Measurements from ENCODE around the gene PID1.

DNA sequence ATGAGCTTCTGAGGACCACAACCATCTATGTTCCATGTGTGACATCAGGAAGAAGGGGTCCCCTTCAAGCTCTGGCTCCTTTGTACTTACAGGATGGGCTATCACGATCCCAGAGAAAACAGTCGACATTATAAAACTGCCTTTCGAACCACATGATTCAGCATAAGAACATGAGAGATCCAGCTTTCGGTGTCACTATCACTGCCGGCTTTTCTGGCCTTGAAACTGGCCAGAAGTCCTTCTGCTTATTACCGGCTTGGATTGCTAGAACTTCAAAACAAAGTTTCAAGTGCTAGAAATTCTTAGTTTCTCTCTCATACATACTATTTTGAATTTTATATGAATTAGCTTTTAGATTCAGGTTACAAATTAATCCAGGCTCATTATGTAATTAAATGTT, 138.9 kb downstream of the PID1 start:
- TF ChIP-seq, protein P1, sequence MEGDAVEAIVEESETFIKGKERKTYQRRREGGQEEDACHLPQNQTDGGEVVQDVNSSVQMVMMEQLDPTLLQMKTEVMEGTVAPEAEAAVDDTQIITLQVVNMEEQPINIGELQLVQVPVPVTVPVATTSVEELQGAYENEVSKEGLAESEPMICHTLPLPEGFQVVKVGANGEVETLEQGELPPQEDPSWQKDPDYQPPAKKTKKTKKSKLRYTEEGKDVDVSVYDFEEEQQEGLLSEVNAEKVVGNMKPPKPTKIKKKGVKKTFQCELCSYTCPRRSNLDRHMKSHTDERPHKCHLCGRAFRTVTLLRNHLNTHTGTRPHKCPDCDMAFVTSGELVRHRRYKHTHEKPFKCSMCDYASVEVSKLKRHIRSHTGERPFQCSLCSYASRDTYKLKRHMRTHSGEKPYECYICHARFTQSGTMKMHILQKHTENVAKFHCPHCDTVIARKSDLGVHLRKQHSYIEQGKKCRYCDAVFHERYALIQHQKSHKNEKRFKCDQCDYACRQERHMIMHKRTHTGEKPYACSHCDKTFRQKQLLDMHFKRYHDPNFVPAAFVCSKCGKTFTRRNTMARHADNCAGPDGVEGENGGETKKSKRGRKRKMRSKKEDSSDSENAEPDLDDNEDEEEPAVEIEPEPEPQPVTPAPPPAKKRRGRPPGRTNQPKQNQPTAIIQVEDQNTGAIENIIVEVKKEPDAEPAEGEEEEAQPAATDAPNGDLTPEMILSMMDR (IDR thresholded peaks at IDR 0.05) = no peak
- TF ChIP-seq EZH2 (IDR thresholded peaks at IDR 0.05) (no peak), EZH2phosphoT487 (IDR thresholded peaks at IDR 0.05) (no peak)

All from neural progenitor cell (in vitro differentiated cells).